ENCODE measurements around the gene TRMT112. TPM values are rescaled to one million over a fixed set of nuclear protein-coding genes. Genes with fewer than 3 reads are reported as not detected.

Gene TRMT112
- total RNA-seq, 1 experiment from 2014 or later = 341 TPM

GRCh38 chr11:64351136-64351631 lies 33.8 kb upstream of the TRMT112 start:
- DNase-seq (ENCODE audit: low read depth, low spot score) (no peak), ATAC-seq (no peak)
- ChIA-PET CTCF (no interaction called here), POLR2A (no interaction called here)
- TF ChIP-seq SIN3A (IDR thresholded peaks at IDR 0.05; ENCODE audit: borderline replicate concordance, insufficient read depth, low read depth, low read length) (no peak), POLR2AphosphoS5 (IDR thresholded peaks at IDR 0.05; ENCODE audit: low read depth, low read length) (no peak), CTCF (IDR thresholded peaks at IDR 0.05) (no peak), TCF7L2 (IDR thresholded peaks at IDR 0.05; ENCODE audit: low read depth, low read length) (no peak)
- TF ChIP-seq, protein P1, sequence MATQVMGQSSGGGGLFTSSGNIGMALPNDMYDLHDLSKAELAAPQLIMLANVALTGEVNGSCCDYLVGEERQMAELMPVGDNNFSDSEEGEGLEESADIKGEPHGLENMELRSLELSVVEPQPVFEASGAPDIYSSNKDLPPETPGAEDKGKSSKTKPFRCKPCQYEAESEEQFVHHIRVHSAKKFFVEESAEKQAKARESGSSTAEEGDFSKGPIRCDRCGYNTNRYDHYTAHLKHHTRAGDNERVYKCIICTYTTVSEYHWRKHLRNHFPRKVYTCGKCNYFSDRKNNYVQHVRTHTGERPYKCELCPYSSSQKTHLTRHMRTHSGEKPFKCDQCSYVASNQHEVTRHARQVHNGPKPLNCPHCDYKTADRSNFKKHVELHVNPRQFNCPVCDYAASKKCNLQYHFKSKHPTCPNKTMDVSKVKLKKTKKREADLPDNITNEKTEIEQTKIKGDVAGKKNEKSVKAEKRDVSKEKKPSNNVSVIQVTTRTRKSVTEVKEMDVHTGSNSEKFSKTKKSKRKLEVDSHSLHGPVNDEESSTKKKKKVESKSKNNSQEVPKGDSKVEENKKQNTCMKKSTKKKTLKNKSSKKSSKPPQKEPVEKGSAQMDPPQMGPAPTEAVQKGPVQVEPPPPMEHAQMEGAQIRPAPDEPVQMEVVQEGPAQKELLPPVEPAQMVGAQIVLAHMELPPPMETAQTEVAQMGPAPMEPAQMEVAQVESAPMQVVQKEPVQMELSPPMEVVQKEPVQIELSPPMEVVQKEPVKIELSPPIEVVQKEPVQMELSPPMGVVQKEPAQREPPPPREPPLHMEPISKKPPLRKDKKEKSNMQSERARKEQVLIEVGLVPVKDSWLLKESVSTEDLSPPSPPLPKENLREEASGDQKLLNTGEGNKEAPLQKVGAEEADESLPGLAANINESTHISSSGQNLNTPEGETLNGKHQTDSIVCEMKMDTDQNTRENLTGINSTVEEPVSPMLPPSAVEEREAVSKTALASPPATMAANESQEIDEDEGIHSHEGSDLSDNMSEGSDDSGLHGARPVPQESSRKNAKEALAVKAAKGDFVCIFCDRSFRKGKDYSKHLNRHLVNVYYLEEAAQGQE (IDR thresholded peaks at IDR 0.05; ENCODE audit: insufficient read depth in 1 of 2, low read depth in 2 of 2, low read length in 1 of 2) = no peak
- no TSS peak for BruUV-seq (replicated peaks)
- no peak overlapping the region for H3K4me3 ChIP-seq (ENCODE audit: low read depth in 2 of 2, low read length in 2 of 2)
- H3K9me3 ChIP-seq (ENCODE audit: control insufficient read depth, insufficient read depth, low read depth, low read length) = no peaks in the 10 kb centered on the region
- H3K4me1 ChIP-seq (ENCODE audit: control insufficient read depth, insufficient read depth, low read length) = peaks cover 36% of the 10 kb centered on the region
- in situ Hi-C loops (cut with HindIII; ENCODE audit: low pct_unique_long_range_greater_than_20kb, low sequenced_read_pairs) (no loop called here), intact Hi-C loops (cut with micrococcal nuclease; ENCODE audit: unreplicated experiment) (no loop called here)
- H3K36me3 ChIP-seq (ENCODE audit: control insufficient read depth, insufficient read depth, low read length) = no peaks in the 10 kb centered on the region
- no peak overlapping the region for H3K27ac ChIP-seq (ENCODE audit: low read length)
- no peaks in the 10 kb centered on the region for H3K27me3 ChIP-seq (ENCODE audit: control insufficient read depth, insufficient read depth, low read length)

DNA sequence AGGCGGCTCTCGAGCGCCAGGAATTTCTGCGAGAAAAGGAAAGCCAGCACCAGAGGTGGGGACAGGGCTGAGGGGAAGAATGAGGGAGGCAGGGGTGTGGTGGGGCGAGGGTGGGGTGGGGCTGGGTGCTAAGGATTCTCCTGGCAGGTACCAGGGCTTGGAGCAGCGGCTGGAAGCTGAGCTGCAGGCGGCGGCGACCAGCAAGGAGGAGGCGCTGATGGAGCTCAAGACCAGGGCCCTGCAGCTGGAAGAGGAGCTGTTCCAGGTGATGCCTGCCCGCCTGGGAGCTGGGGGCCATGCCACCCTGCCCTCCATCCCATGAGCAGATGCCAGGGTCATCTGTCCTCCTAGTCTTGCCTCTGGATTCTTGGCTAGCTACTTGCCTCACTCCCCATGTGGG lies 32.0 kb upstream of the TRMT112 start:
- intact Hi-C loops (cut with micrococcal nuclease; ENCODE audit: unreplicated experiment) = no loop called here
- Histone ChIP-seq H3K27me3 (ENCODE audit: control insufficient read depth, insufficient read depth, low read length) (no peaks in the 10 kb centered on the region), H3K36me3 (ENCODE audit: control insufficient read depth, insufficient read depth, low read length) (no peaks in the 10 kb centered on the region), H3K27ac (ENCODE audit: low read length) (no peak overlapping the region), H3K4me1 (ENCODE audit: control insufficient read depth, insufficient read depth, low read length) (peaks cover 23% of the 10 kb centered on the region), H3K4me3 (ENCODE audit: low read depth in 2 of 2, low read length in 2 of 2) (no peak overlapping the region), H3K9me3 (ENCODE audit: control insufficient read depth, insufficient read depth, low read depth, low read length) (no peaks in the 10 kb centered on the region)
- CTCF ChIA-PET = interaction anchor here (0.5 to 1.3 kb wide), 3 partner anchors 18 to 67 kb away, joined by 3 to 6 read pairs (median 6); no protein-coding TSS in a partner anchor
- POLR2A ChIA-PET = no interaction called here
- BruUV-seq (replicated peaks) = no TSS peak
- in situ Hi-C loops (cut with HindIII; ENCODE audit: low pct_unique_long_range_greater_than_20kb, low sequenced_read_pairs) = no loop called here
- ATAC-seq (no peak), DNase-seq (ENCODE audit: low read depth, low spot score) (no peak)
- TF ChIP-seq SIN3A (IDR thresholded peaks at IDR 0.05; ENCODE audit: borderline replicate concordance, insufficient read depth, low read depth, low read length) (no peak), TCF7L2 (IDR thresholded peaks at IDR 0.05; ENCODE audit: low read depth, low read length) (no peak), CTCF (IDR thresholded peaks at IDR 0.05) (no peak), POLR2AphosphoS5 (IDR thresholded peaks at IDR 0.05; ENCODE audit: low read depth, low read length) (no peak)
- TF ChIP-seq, protein P1 (IDR thresholded peaks at IDR 0.05; ENCODE audit: insufficient read depth in 1 of 2, low read depth in 2 of 2, low read length in 1 of 2) = no peak
